C4-2B (cell line): ENCODE data around the gene SEC22A.

Source experiments
- CTCF ChIP-seq: fragments of 450-650 bp; conservative IDR thresholded peaks from 2 replicates; pipeline ENCODE4 v1.5.1; 2017; ENCODE audit warnings: mild to moderate bottlenecking
- ZFX ChIP-seq: fragments of 450-650 bp; IDR thresholded peaks from 2 replicates; pipeline ENCODE4 v1.6.1; 2017

- TF ChIP-seq CTCF (no peak), ZFX (no peak)
Measured at GRCh38 chr3:123279121-123279520, 77.4 kb downstream of the SEC22A start.
